EL (cell line): Measurements from ENCODE around the gene RAPGEF5.

ENCODE experiments used
- DNase-seq: peaks from one replicate; pipeline ENCODE4 v3.0.0-alpha.2; 2016

RAPGEF5 gene

GRCh38 chr7:22375359-22376048 is 18.6 kb upstream of the RAPGEF5 start:
- DNase-seq, result peak; percentile 45

DNA sequence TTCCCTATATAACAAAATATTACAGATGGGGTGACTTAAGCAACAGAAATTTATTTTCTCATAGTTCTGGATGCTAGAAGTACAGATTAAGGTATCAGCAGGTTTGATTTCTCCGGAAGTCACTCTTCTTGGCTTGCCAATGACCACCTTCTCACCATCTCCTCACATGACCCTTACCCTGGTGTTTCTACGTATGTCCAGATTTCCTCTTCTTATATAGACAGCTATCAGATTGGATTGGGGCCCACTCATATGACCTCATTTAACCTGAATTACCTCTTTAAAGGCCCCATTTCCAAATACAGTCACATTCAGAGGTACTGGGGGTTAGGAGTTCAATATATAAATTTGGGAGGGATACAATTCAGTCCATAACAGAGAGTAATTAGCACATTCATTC is 17.0 kb upstream of the RAPGEF5 start:
- DNase-seq, result no peak

DNA sequence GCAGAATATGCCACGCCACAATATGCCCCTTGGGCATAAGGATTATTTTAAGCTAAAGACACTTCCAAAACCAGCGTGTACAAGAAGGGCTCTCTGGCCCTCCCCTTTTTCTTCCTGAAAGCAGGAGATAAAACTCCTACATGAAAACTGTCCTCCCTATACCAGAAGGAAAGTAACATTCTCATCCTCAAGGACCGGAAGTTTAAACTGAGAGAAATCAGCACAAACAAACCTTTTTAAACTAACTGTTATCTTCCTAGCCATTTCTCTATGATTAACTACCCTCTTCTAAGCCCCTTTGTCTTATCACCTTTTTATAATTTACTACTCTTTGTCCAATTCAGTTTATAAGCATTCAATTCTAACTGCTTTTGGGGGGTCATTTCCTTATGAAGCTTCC is 16.4 kb upstream of the RAPGEF5 start:
- DNase-seq, result no peak

GRCh38 chr7:22372863-22373262 is 15.9 kb upstream of the RAPGEF5 start:
- no peak for DNase-seq

GRCh38 chr7:22371878-22372277 is 14.9 kb upstream of the RAPGEF5 start:
- DNase-seq, result no peak

DNA sequence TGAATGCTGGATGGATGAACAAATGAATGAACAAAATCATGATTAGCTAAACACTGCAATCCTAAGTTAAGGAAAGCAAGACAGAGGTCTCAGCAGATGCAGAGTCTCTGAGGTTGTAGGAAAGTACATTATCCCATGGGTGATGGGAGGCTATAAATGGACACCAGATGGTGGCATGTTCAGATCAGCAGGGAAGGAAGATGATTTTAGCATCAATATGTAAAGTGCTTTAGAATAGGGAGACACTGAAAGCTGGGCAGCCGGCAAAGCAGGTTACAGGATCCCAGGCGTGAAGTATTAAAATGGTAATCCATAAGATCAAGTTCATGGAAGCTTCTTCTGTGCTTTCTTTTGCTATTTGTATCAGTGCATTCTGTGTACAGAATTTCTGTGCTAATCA is 7.9 kb upstream of the RAPGEF5 start:
- no peak for DNase-seq

DNA sequence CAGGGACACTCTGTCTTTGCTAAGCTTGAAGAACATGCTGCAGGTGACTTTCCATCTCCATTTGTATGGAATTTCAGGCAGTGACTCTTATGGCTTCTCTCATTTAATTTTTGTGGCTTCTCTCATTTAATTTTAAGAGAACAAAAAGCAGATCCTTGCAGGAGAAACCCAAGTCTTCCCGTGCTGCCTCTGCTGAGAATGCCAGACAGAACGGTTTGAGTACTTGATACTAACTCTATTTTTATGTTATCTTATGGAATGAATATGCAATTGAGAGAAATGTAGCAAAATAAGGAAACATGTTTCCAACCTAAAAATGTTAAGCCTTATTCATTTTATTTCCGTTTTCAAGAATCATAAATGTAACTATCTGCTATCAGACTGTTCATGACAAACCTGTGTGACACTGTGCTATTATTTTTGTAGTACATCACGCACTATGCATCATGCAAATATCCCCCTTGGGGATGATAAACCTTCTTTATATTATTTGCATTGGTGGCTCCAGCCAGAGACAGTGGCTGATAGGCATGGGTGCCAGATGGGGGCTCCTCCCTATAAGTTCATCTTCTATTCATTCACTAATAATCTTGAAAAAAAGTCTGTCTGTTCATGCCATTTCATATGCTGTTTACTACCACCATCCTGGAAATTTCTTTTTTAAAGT is 6.9 kb upstream of the RAPGEF5 start:
- DNase-seq, result no peak

DNA sequence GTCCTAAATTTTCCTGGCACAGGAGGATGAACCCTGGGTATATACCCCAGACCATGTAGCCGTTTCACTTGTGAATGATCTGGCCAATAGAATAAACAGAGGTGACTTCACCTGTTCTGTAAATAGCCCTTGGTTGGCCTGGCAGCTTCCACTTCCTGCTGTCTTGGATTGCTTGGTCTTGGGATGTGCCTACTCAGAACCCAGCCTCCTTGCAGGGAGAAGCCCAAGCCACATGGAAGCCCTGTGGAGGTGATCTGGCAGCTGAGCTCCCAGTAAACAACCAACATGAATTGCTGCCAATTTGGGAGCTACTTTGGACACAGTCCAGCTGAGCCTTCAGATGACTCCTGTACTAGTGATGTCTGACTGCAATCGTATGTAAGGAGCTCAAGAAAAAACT is 4.8 kb upstream of the RAPGEF5 start:
- DNase-seq, result peak; percentile 15

DNA sequence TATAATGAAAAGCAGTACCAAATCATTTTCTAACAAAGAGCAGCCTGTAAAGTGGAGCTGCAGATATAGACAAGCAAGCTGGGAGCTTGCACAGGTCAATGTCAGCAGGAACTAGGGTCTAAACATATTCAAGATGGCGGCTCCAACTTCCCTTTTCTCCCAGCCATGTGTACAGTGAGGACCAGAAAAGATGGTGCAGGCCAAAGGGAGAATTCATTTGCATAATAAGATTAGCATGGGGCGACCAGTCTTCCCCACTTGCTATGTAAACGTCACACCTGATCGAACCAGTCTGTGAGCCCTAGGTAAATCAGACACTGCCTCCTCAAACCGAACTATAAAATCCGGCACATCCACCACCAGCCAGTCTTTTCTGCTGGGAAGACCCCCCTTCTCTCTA is 4.4 kb upstream of the RAPGEF5 start:
- no peak for DNase-seq

- DNase-seq, result no peak
Measured at GRCh38 chr7:22358820-22359697, 2.1 kb upstream of the RAPGEF5 start.

GRCh38 chr7:22357311-22358175 is 589 bp upstream of the RAPGEF5 start:
- DNase-seq, result peak; percentile 13

DNA sequence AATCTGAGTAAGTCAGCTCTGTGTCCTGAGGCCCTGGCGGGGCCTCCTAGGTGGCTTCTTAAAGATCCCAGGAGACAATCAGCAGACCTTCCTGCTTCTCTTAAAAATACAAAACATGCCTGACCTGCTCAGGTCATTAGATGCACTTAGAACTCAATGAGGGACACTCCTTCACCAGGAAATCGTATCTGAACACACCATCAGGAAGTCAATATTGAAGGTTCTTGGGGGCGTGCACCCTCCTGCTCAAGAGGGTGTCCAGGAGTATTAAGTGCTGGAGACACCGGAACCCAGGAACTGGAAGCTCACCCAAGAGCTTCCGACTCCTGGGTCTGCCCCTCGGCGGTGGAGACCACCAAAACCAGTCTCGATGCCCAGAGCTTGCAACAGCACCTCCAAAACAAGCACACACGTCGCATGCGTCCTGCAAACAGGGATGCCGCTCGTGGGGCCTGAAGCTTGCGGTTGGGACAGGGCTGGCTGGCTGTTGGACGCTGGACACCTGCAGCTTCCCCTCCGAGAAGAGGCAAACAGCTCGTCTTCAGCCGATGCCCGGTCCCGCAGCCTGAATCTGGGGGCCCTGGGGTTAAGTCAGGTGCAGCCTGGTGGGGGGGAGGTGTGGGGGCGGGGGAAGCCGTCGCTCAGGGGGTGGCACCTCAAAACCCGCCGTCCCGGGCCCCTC is 803 bp downstream of the RAPGEF5 start:
- no peak for DNase-seq

GRCh38 chr7:22355620-22356009 is 1.3 kb downstream of the RAPGEF5 start:
- DNase-seq, result no peak

DNA sequence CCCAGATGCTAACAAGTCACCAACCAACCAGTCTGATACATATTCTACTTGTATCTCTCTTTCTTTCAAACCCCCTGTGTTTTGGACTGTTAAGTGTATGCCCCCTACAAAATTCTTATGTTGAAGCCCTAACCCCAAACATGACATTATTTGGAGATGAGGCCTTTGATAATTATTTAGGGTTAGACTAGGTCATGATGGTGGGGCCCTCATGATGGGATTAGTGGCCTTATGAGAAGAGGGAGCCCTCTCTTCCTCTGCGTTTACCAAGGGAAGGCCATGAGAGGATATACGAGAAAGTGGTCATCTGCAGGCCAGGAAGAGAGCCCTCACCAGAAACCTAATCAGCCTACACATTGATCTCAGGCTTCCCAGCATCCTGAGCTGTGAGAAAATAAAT is 2.5 kb downstream of the RAPGEF5 start:
- no peak for DNase-seq

GRCh38 chr7:22352887-22353286 is 4.1 kb downstream of the RAPGEF5 start:
- no peak for DNase-seq

GRCh38 chr7:22351878-22352277 is 5.1 kb downstream of the RAPGEF5 start:
- peak; percentile 17 for DNase-seq

DNA sequence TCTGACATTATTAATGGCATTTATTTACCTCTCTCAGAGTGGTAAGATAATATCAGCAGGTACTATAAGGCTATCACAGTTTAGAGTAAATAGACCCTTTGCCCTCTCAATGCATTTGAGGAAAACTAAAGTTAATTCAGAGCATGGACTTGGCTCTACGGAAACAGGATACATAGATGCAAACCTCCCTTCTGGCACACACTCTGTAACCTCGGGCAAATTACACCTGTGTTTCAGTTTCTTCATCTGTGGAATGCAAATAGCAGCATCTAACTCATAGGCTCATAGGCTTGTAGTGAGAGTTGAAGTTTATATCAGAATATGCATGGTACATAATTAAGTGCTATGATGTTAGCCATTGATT is 5.6 kb downstream of the RAPGEF5 start:
- DNase-seq, result no peak

- DNase-seq, result peak; percentile 57
Measured at GRCh38 chr7:22350466-22351328, 6.3 kb downstream of the RAPGEF5 start.

DNA sequence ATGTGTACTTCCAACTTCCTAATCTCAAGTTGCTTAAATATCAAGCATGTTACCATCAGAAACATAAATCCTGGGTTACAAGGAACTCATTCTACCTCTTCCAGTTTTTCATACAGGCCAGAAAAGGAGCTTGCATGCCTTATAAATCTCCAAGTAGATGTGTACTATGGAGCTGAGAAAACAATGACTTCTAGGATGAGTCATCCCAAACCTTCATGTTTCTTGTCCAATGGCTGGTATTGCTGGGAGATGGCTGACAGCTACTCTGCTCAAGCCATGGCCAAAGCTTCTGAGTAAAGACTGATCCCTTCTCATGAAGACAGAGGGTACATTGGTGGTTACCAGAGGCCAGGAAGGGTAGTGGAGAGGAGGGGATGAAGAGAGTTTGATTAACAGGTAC is 8.6 kb downstream of the RAPGEF5 start:
- DNase-seq, result no peak

DNA sequence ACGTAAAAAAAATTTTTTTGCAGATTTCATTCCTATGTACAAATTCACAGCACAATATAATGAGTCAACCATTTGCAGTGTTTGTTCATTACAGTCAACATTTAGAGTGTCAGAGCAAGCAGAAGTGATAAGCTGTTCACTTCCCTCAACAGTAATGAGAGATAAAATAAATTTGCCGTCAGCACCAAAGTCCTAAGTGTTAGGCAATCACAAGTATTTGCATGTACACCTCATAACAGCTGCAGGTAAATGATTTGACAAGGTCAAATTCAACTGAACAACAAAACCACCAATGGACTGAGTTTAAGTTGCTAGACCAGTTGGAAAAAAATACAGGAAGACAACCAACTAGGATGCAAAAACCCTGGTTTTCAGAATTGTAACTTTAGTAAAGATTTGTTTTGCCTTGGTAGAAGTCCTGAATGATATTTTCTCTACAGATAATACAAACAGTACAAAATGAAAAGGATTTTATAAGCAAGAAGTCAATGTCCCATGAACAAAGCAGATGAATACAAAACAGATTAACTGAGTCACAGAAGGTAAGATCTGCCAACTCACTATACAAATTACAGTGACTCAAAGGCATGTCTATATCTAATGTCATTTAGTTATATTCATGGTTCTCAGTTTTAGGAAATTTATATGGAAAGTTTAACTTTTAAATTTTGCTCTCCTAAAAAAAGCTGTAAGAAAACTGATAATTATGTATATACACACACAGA is 10.4 kb downstream of the RAPGEF5 start:
- no peak for DNase-seq

DNA sequence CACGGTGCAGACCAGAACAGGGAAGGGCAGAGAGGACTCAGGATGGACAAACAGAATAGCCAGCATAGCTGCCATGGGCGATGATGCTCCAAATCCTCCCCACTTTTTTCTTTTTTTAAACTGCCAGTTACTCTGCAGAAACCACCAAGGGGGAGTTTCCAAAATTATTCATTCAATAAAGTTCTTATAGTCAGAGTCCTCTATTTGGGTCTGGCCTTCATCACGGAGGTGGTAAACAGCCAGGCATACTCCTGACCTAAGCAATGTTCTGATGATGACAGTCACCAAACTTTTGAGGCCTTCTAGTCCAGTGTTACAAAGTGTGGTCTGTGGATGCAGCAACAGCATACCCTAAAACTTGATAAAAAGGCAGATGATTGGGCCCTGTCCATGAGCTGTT is 12.3 kb downstream of the RAPGEF5 start:
- DNase-seq, result no peak
